Hindlimb muscle (tissue), 1 donor: Measurements from ENCODE around the gene RUNDC3A. TPM values are rescaled to one million over a fixed set of nuclear protein-coding genes. Genes with fewer than 3 reads are reported as not detected.
A peak's percentile ranks its signal among the peaks of the same experiment; 100 is the strongest.

Experiments used
- DNase-seq: peaks from one replicate; pipeline ENCODE4 v3.0.0-alpha.2; 2013
- polyA plus RNA-seq: library from polyadenylated mRNA; unstranded; fragments of 120-200 nt; gene quantifications from one replicate; pipeline ENCODE4 v1.2.1, GENCODE V29; 2013; ENCODE audit not compliant: insufficient read length

Gene RUNDC3A
- polyA plus RNA-seq: 1.1 TPM

DNA sequence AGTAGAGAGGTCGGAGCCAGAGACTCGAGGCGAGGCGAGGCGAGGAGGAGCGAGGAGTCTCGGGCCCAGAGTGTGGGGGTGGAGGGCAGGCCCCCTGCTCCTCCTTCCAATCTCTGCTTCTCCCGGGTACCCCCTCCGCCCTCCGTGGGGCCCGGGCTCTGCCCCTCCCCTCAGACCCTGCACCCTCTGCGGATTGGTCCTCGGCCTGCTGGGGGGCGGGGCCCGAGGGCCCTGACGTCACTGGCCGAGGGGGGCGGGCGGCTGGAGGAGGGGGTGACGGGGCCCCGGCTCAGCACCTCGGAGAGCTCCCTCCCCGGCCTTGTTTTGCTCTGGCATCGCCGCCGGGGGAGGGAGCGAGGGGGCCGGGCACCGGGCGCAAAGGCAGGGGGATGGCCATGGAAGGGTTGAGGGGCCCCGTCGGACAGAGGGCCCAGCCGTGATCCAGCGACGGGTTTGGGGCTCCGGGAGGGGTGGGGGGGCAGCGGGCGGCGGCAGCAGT, at the start of gene RUNDC3A:
Gene RUNDC3A (plus strand): TSS at position 282 of the 499 bp plus-strand sequence. CDS start 232 bp downstream, outside the sequence.
- DNase-seq: peak; percentile 91

GRCh38 chr17:44258811-44259351, 49.5 kb upstream of the RUNDC3A start:
- DNase-seq: no peak

DNA sequence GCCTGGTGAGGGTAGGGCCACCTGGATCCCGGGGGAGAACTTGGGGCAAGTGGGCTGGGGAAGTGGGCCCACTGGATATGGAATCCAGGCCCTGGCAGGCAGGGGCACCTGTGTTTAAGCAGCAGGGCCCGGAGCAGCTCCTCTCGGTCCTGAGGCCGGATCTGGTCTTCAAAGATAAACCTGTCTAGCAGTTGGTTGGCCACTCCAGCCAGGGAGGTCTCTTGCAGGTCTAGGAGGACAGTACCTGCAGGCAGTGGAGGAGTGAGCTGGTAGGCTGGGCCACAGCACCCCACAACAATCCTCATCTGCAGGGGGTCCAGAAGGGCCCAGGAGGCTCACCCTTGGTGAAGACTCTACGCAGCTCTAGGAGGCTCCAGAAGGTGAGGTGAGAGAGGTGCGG, 48.1 kb upstream of the RUNDC3A start:
- DNase-seq: no peak

DNA sequence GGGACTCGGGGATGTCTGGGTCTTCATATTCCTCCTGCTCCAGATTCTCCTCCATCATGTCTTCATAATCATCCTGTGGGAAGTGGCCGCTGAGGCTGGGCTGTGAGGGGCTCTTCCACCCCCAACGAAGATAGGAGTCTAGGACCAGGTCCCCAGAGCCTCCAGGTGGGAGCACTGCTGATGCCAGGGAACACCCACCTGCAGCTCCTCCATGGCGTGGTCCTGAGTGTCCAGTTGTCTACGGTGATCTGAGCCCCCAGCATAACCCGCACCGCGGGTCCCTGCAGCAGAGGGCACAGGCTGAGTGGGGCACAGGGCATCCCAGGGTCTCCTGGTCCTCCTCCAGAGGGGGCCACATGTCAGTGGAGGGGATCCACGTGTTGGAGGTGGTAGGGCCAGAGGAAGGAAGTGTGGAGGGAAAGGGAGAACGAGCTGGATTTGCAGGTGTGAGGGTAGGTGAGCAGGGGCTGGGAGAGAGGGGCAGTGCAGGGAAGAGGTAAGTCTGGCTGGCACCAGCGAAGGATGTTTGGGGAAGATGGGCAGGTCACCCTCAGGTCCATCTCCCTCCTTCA, 45.7 kb upstream of the RUNDC3A start:
- DNase-seq: no peak

DNA sequence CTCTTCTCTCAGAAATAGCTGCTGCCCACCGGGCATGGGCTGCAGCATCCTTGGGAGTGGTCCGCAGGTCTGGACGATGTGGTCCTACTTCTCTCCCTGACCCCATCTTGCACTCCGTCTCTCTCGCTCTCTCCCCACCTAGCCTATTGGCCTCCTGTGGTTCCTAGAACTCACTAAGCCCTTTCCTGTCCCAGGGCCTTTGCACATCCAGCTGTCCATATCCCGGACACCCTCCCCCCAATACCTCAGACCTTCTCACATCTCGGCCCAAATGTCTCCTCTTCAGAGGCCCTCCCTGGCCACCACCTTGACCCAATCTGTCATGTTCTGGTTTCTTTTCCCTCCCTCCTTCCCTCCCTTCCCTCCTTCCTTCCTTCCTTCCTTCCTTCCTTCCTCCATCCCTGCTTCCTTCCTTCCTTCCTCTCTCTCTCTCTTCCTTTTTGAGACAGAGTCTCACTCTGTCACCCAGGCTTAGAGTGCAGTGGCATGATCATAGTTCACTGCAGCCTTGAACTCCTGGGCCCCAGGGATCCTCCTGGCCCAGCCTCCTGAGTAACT, 45.0 kb upstream of the RUNDC3A start:
- DNase-seq: no peak

DNA sequence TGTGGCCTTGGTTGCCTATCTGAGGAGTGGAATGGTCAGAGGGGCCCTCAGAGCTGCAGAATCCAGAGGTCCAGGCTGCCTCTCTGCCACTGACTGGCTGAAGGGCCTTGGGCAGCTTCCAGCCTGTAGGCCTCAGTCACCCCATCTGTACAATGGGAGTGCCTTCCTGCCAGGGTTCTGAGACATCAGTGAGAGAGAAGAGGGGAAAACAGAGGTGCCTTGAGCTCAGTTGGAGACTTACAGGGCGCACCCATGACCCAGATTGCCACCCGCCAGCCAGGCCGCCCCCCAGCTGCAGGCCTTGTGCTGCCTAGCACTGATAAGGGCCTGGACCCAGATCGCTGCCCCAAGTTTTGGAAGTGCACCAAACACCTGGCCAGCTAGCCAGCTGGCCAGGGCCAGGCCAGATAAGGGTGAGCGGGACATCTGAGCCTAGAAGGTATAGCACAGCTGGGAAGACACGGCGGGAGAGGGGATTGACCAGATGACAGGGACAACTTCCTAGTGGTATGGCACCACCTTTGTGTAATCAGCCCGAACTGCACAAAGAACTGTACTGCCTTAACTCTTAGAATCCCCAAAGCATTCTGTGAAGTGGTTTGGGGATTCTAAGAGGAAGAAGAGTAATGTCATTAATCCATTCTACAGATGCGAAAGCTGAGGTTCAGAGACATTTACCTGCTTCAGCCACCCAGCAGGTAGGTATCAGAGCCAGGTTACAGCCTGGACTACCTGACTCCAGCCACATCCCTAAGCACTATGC, 41.8 kb upstream of the RUNDC3A start:
- DNase-seq: no peak

- DNase-seq: no peak
Measured at GRCh38 chr17:44267165-44267455, 41.3 kb upstream of the RUNDC3A start.

DNA sequence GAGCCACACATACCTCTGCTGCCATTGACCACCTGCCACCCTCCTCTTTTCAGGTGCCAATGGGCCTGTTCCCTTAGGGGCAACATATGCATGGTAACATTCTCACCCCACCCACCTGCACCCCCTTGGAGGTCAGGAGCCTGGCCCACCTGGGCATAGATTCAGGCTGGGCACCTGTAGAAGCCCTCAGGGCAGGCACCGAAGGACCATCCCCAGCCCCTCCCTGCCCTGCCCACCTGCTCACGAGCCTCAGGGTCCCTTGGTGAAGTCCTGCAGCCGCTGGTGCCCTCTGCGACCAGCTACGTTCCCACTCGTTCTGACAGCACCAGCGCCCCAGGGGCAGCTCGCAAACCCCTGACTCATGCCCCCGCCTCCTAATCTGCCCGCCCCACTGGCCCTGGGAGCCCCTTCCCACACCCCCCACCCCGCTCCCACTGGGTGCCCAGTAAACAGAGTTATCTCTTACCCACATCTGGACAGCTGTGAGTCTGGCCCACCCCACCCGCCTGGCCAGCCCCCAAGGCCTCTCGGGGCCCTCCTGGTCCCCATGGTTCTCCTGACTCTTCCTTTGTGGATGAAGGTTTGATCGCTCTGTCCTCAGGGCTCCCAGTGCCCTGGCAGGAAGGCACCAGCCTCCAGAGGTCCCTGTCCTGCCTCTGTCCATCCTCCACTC, 40.4 kb upstream of the RUNDC3A start, which contains the start of gene SLC4A1:
Gene SLC4A1 (minus strand): TSS at position 318 of the 673 bp plus-strand sequence. CDS start 5,269 bp downstream, outside the sequence.
- no peak for DNase-seq

GRCh38 chr17:44268709-44269534, 39.5 kb upstream of the RUNDC3A start:
- no peak for DNase-seq

DNA sequence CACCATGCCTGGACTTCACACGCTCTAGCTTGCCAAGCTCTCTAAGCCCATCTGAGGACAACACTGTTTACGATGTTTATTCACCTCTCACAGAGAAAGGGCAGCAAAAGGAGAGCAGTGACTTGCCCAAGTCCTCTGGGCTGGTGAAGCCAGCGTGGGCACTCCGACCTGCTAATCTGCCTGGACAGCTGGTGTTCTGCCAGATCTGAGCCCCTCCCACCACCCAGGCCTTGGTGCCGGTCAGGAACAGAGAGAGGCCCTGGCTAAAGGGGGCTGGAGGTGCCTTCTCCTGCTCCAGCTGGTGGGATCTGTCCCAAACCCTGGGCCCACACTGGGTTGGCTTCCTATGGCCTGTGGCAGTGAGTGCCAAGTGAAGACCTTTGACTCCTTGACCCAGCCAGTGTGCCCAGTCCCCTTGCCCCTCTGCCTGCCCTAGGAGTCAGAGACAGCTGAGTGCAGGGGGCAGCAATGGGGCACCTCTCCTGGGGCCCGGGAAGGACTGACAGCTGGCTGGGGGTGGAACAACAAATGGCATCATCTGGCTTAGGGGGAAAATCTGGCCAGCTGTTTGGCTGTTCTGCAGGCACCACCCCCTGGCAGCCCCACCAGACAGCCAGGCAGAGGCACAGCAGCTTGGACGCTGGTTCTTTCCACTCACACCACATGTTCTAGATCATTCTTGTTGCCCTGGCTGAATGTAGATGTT, 38.7 kb upstream of the RUNDC3A start:
- peak; percentile 42 for DNase-seq

- no peak for DNase-seq
Measured at GRCh38 chr17:44272321-44272951, 36.0 kb upstream of the RUNDC3A start.

DNA sequence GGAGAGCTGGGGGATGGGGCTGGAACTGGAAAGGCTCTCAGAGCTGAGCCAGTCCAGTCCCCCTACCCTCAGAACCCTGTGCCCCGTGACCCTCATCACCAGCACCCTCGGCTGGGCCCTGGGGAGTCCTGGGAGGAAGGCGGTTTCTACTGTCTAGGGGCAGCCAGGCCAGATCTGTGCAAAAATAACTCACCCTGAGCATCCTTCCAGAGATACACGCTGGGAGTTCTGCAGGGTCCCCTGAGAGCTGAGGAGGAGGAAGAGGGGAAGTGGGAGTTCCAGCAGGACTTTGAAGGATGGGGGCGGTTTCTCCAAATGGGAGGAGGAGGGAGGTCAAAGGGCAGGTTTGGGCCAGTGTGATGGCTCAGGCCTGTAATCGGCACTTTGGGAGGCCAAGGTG, 35.4 kb upstream of the RUNDC3A start:
- no peak for DNase-seq

GRCh38 chr17:44273607-44274006, 34.8 kb upstream of the RUNDC3A start:
- DNase-seq: no peak

GRCh38 chr17:44277976-44278375, 30.4 kb upstream of the RUNDC3A start:
- no peak for DNase-seq

GRCh38 chr17:44279346-44279665, 29.1 kb upstream of the RUNDC3A start:
- DNase-seq: no peak

DNA sequence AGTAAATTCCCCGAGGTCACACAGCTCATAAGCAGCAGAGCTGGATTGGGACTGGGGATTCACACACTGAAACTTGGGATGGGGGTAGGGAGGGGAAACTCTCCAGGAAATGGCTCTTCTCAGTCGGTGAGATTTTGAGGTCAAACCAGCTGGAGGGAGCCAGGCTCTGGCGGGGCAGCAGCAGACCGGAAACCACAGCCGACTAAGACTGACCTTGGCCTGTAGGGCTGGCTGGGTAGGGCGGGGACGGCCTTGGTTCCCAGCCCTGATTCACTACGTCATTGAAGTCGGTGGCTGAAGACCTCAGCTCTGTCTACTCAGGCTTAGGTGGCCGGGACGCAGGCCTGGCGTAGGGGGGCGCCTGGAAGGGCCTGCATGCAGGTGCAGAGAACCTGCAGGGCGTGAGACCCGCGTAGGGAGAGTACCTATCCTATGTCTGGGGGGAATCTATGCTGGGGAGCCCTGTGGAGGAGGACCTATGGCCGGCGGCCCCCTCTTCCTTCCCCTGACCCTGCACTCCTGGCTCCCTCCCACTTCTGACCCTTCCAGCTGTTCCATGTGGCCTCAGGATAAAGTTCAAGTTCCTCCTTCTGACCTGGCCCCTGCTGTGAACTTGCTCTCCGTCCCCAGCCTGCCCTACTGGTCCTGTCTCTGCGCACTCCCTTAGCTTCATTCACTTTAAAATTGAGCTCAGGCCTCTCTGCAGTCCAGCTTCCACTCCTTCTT, 28.6 kb upstream of the RUNDC3A start:
- peak; percentile 38 for DNase-seq

DNA sequence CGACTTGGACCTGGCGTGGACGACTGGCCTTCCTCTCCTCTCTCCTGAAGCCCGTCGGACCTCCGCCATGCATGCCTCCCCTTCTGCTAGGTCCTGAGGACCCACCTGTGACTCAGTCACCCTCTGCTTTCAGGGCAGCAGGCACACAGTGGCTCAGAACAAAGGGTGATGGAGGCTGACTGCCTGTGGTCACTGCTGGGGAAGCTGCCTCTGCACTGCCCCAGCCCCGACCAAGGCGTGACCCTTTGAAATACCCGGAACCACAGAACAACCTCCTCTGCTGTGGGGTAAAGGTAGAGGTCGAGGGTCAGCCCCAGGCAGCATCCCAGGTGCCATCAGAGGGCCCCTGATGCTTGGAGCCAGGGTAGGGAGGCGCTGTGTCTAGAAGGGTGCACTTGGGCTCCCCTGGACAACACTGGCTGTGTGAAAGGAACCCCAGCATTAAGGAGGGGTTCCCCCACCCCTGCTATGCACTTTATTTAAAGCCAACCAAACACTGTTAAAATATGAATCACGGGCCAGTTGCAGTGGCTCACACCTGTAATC, 27.9 kb upstream of the RUNDC3A start:
- no peak for DNase-seq

DNA sequence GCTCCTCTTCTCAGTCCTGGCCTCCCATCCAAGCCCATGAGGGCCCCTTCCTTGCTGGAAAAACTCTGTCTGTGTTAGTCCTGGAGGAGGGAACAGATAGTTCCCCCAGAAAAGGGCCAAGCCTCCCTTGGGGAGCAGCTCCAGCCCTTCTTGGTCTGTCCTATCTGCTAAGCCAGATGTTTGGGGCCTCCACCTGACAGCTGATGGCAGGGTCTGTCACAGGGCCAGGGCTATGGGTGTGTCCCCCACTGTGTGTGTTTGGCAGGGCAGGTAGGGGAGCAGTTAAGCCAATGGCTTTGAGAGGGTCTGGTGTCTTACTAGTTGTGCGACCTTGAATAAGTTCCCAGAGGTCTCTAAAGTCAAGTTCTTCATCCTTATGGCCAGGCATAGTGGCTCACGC, 26.8 kb upstream of the RUNDC3A start:
- no peak for DNase-seq

- DNase-seq: no peak
Measured at GRCh38 chr17:44282264-44282663, 26.1 kb upstream of the RUNDC3A start.
